Prostate gland (tissue), 2 donors: ENCODE measurements around the gene TNXB.
"Not testable (repeated sequence)": the region's sequence is repeated elsewhere in the genome, so short reads cannot be mapped to it uniquely, and the experiment has no call there.

Experiments
- CTCF ChIP-seq, 4 experiments: fragments of 200-600 bp in 2 of 4; fragments of 450-650 bp in 2 of 4; sonication (generic) in 2 of 4; IDR thresholded peaks; 1 replicate in 3 of 4; 2 replicates in 1 of 4; pipeline ENCODE4 v1.5.1; 2016 to 2019; ENCODE audit warnings: antibody characterized with exemption in 4 of 4, mild to moderate bottlenecking in 2 of 4, moderate library complexity in 2 of 4
- POLR2A ChIP-seq: fragments of 450-650 bp; IDR thresholded peaks from one replicate; pipeline ENCODE4 v1.6.1; 2016; ENCODE audit warnings: antibody characterized with exemption, mild to moderate bottlenecking
- POLR2AphosphoS5 ChIP-seq: sonication (generic); formaldehyde crosslinking; IDR thresholded peaks from one replicate; pipeline ENCODE4 v1.6.1; 2017; ENCODE audit warnings: antibody characterized with exemption

GRCh38 chr6:32039321-32040274, 69.5 kb downstream of the TNXB start:
- TF ChIP-seq CTCF (IDR thresholded peaks at IDR 0.05); POLR2A; POLR2AphosphoS5: not testable (repeated sequence)
